ENCODE results near the gene COA7.
A peak's percentile ranks its signal among the peaks of the same experiment; 100 is the strongest.

The COA7 gene

DNA sequence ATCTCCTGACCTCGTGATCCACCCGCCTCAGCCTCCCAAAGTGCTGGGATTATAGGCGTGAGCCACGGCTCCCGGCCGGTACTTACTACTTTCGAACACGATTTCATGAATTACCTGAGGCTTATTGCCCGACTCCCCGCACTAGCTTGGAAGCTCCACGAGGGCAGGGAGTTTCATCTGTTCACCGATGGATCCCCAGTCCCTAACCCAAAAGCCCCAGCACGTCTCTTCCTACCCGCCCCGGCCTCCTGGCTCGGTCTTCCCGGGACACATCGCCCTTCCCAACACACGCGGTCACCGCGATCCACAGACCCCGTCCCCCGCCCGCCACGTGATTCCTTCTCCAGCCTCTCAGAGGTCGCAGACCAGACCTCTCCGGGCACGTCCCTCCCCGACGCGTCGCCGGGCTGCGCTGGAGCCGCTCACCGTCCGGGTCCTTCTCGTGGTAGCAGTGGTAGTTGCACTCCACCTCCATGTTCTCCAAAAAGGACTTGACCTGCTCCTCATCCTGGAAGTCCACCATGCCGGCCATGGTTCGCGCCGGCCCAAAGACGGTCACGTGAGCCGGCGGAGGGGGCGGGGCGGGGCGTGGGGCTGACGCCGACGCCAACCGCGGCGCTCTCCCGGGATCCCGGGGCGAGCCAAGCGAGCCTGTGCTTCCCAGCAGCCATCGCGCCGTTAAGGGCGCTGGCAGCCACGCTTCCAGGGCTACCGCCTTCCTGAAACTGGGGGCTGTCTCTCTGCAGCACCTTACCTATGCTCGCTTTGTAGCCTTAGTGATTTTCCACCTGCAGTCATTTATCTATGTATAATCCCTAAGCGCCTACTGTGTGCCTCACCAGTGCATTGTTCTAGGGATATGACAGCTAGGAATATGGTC is at the start of gene COA7 (continued):
- TF ChIP-seq, protein P1, sequence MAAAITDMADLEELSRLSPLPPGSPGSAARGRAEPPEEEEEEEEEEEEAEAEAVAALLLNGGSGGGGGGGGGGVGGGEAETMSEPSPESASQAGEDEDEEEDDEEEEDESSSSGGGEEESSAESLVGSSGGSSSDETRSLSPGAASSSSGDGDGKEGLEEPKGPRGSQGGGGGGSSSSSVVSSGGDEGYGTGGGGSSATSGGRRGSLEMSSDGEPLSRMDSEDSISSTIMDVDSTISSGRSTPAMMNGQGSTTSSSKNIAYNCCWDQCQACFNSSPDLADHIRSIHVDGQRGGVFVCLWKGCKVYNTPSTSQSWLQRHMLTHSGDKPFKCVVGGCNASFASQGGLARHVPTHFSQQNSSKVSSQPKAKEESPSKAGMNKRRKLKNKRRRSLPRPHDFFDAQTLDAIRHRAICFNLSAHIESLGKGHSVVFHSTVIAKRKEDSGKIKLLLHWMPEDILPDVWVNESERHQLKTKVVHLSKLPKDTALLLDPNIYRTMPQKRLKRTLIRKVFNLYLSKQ (tag by site-specific recombination; IDR thresholded peaks at IDR 0.05; ENCODE audit: borderline replicate concordance) = no peak
- peak; percentile 90 for TF ChIP-seq ZNF501 (tag by site-specific recombination; IDR thresholded peaks at IDR 0.05)

DNA sequence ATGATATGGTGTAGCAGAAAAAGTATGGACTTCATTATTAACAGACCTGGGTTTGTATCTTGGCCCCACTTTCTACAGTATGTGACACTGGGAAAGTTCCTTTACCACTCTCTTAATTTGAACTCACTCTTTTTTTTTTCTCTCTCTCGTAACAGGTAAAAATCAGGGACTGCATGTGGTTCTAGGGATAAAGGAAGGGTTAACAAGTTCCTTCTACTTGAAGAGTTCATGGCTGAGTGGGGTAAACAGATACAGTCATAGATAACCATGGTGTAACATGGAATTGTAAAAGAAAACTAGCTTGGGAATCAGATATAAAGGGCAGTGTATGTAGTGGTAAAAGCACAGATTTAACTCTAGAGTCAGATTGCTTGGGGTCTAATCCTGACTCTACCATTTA is 49.3 kb upstream of the COA7 start:
- Histone ChIP-seq H3K27ac (ENCODE audit: extremely low read depth, low read depth, low read length) (no peak overlapping the region), H3K36me3 (ENCODE audit: control insufficient read depth in 2 of 2, insufficient read depth in 1 of 2, low read length in 2 of 2) (no peaks in the 10 kb centered on the region), H3K4me3 (ENCODE audit: low read depth, low read length) (no peak overlapping the region), H3K4me1 (ENCODE audit: control insufficient read depth, insufficient read depth, low read length) (peaks cover 14% of the 10 kb centered on the region), H3K9me3 (ENCODE audit: control insufficient read depth, insufficient read depth, low read depth, low read length) (no peaks in the 10 kb centered on the region)
- CTCF ChIA-PET = interaction anchor here (0.5 to 1.6 kb wide), 2 partner anchors 21 to 623 kb away, joined by 3 to 6 read pairs; partner anchors contain the start of gene ZYG11B
- TF ChIP-seq ZNF596 (tag by site-specific recombination; IDR thresholded peaks at IDR 0.05) (0 out of 2 replicates have a peak, but pooled peaks have one; percentile 11), ZSCAN23 (tag by site-specific recombination; IDR thresholded peaks at IDR 0.05) (no peak), ZNF423 (tag by site-specific recombination; IDR thresholded peaks at IDR 0.05) (no peak), PRDM1 (tag by site-specific recombination; IDR thresholded peaks at IDR 0.05) (peak; percentile 88), ZNF629 (tag by site-specific recombination; IDR thresholded peaks at IDR 0.05) (no peak)
- TF ChIP-seq, protein P2, sequence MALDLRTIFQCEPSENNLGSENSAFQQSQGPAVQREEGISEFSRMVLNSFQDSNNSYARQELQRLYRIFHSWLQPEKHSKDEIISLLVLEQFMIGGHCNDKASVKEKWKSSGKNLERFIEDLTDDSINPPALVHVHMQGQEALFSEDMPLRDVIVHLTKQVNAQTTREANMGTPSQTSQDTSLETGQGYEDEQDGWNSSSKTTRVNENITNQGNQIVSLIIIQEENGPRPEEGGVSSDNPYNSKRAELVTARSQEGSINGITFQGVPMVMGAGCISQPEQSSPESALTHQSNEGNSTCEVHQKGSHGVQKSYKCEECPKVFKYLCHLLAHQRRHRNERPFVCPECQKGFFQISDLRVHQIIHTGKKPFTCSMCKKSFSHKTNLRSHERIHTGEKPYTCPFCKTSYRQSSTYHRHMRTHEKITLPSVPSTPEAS (tag by site-specific recombination; IDR thresholded peaks at IDR 0.05) = no peak
- POLR2A ChIA-PET = interaction anchor here (0.5 kb wide), 1 partner anchor 48 kb away, joined by 4 read pairs; no protein-coding TSS in a partner anchor

DNA sequence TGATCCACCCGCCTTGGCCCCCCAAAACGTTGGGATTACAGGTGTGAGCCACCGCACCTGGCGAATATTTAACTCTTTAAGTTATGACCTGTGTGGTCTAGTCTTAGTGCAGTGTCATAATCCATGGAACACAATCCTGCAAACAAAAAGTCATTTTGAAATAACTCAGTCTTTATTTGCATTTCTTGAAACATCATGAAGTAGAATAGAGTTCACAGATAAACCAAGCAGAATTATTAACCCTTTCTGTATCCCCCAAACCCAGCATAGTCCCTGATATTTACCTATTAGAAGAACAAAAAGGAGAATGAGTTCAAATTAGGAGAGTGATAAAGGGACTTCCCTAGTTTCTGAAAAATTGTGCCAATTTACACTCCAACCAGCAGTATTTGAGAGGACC is 48.0 kb upstream of the COA7 start:
- H3K4me3 ChIP-seq (ENCODE audit: low read depth, low read length) = no peak overlapping the region
- peaks cover 0 to 4% of the 10 kb centered on the region in 2 experiments; a peak in 1 of 3 replicates for H3K36me3 ChIP-seq (ENCODE audit: control insufficient read depth in 2 of 2, insufficient read depth in 1 of 2, low read length in 2 of 2)
- peaks cover 8% of the 10 kb centered on the region for H3K4me1 ChIP-seq (ENCODE audit: control insufficient read depth, insufficient read depth, low read length)
- POLR2A ChIA-PET = no interaction called here
- no peaks in the 10 kb centered on the region for H3K9me3 ChIP-seq (ENCODE audit: control insufficient read depth, insufficient read depth, low read depth, low read length)
- no peak for TF ChIP-seq ZNF335 (tag by site-specific recombination; conservative IDR thresholded peaks at IDR 0.05)
- TF ChIP-seq ZNF19 (tag by site-specific recombination; IDR thresholded peaks at IDR 0.05; ENCODE audit: low read depth) = no peak
- TF ChIP-seq ZNF514 (tag by site-specific recombination; IDR thresholded peaks at IDR 0.05) = no peak
- no peak for TF ChIP-seq ZNF433 (tag by site-specific recombination; IDR thresholded peaks at IDR 0.05; ENCODE audit: low read depth)
- no peak for TF ChIP-seq ZNF146 (tag by site-specific recombination; IDR thresholded peaks at IDR 0.05)
- TF ChIP-seq, protein P3, sequence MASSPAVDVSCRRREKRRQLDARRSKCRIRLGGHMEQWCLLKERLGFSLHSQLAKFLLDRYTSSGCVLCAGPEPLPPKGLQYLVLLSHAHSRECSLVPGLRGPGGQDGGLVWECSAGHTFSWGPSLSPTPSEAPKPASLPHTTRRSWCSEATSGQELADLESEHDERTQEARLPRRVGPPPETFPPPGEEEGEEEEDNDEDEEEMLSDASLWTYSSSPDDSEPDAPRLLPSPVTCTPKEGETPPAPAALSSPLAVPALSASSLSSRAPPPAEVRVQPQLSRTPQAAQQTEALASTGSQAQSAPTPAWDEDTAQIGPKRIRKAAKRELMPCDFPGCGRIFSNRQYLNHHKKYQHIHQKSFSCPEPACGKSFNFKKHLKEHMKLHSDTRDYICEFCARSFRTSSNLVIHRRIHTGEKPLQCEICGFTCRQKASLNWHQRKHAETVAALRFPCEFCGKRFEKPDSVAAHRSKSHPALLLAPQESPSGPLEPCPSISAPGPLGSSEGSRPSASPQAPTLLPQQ (tag by site-specific recombination; IDR thresholded peaks at IDR 0.05) = no peak
- TF ChIP-seq ZNF221 (tag by site-specific recombination; IDR thresholded peaks at IDR 0.05; ENCODE audit: borderline replicate concordance) = no peak
- TF ChIP-seq YY1 (tag by site-specific recombination; IDR thresholded peaks at IDR 0.05) = no peak
- TF ChIP-seq, protein P4, sequence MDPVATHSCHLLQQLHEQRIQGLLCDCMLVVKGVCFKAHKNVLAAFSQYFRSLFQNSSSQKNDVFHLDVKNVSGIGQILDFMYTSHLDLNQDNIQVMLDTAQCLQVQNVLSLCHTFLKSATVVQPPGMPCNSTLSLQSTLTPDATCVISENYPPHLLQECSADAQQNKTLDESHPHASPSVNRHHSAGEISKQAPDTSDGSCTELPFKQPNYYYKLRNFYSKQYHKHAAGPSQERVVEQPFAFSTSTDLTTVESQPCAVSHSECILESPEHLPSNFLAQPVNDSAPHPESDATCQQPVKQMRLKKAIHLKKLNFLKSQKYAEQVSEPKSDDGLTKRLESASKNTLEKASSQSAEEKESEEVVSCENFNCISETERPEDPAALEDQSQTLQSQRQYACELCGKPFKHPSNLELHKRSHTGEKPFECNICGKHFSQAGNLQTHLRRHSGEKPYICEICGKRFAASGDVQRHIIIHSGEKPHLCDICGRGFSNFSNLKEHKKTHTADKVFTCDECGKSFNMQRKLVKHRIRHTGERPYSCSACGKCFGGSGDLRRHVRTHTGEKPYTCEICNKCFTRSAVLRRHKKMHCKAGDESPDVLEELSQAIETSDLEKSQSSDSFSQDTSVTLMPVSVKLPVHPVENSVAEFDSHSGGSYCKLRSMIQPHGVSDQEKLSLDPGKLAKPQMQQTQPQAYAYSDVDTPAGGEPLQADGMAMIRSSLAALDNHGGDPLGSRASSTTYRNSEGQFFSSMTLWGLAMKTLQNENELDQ (tag by site-specific recombination; IDR thresholded peaks at IDR 0.05; ENCODE audit: low read depth) = no peak
- no peak for TF ChIP-seq ZNF529 (tag by site-specific recombination; IDR thresholded peaks at IDR 0.05; ENCODE audit: insufficient replicate concordance)
- no peak for TF ChIP-seq ZNF658 (tag by site-specific recombination; IDR thresholded peaks at IDR 0.05)
- TF ChIP-seq SCRT2 (tag by site-specific recombination; IDR thresholded peaks at IDR 0.05) = no peak
- H3K27ac ChIP-seq (ENCODE audit: extremely low read depth, low read depth, low read length) = no peak overlapping the region
- CTCF ChIA-PET = no interaction called here
